DND-41 (cell line): ENCODE results near the gene UIMC1.

Source experiments
- CTCF ChIP-seq: IDR thresholded peaks from 2 replicates; pipeline ENCODE4 v1.5.1; 2012; ENCODE audit warnings: borderline replicate concordance, low read length, moderate library complexity, mild to moderate bottlenecking; ENCODE audit not compliant: poor library complexity, severe bottlenecking; ENCODE audit errors: extremely low read depth
- EZH2 ChIP-seq: IDR thresholded peaks from 3 replicates; pipeline ENCODE4 v1.6.1; 2012; ENCODE audit warnings: borderline replicate concordance, low read depth, mild to moderate bottlenecking, moderate library complexity, low read length, inconsistent platforms; ENCODE audit not compliant: severe bottlenecking

GRCh38 chr5:176856746-176857145 is 149.8 kb downstream of the UIMC1 start:
- TF ChIP-seq EZH2 (no peak), CTCF (no peak)
